H54 (cell line): ENCODE data around the gene SDK1.

Source experiments
- DNase-seq: peaks from one replicate; pipeline ENCODE4 v3.0.0; 2011; ENCODE audit warnings: low spot score, mixed read lengths; ENCODE audit not compliant: insufficient read length
- FAIRE-seq: peaks from 3 replicates; lab custom pipeline; 2011; peaks lifted over from hg19 to GRCh38; lab: Jason Lieb, UNC
- POLR2A ChIP-seq: IDR thresholded peaks from 2 replicates; pipeline ENCODE4 v1.6.1; 2011; ENCODE audit warnings: low read depth, mild to moderate bottlenecking, low read length

Gene SDK1

GRCh38 chr7:4168541-4168940 lies 867.5 kb downstream of the SDK1 start:
- FAIRE-seq (no peak), DNase-seq (no peak)
- TF ChIP-seq POLR2A, result no peak

GRCh38 chr7:4169455-4169854 lies 868.4 kb downstream of the SDK1 start:
- TF ChIP-seq POLR2A, result no peak
- no peak for FAIRE-seq
- peak; percentile 82 for DNase-seq

- DNase-seq (no peak), FAIRE-seq (no peak)
- TF ChIP-seq POLR2A, result no peak
These were observed 870.1 kb downstream of the SDK1 start for GRCh38 chr7:4170997-4171786.

- TF ChIP-seq POLR2A, result no peak
- FAIRE-seq (no peak), DNase-seq (no peak)
These were observed 871.8 kb downstream of the SDK1 start for GRCh38 chr7:4172883-4173282.

- DNase-seq, result no peak
- no peak for TF ChIP-seq POLR2A
- no peak for FAIRE-seq
These were observed 872.6 kb downstream of the SDK1 start for GRCh38 chr7:4173615-4174014.

- DNase-seq (no peak), FAIRE-seq (no peak)
- TF ChIP-seq POLR2A, result no peak
These were observed 873.0 kb downstream of the SDK1 start for GRCh38 chr7:4174016-4174415.

- no peak for TF ChIP-seq POLR2A
- DNase-seq (no peak), FAIRE-seq (no peak)
These were observed 873.4 kb downstream of the SDK1 start for GRCh38 chr7:4174451-4174850.

- DNase-seq (no peak), FAIRE-seq (no peak)
- no peak for TF ChIP-seq POLR2A
These were observed 873.8 kb downstream of the SDK1 start for GRCh38 chr7:4174884-4175283.

GRCh38 chr7:4175346-4175973 lies 874.4 kb downstream of the SDK1 start:
- DNase-seq (no peak), FAIRE-seq (no peak)
- no peak for TF ChIP-seq POLR2A

GRCh38 chr7:4177001-4177400 lies 875.9 kb downstream of the SDK1 start:
- no peak for FAIRE-seq
- no peak for TF ChIP-seq POLR2A
- DNase-seq, result no peak

- DNase-seq, result no peak
- FAIRE-seq, result no peak
- TF ChIP-seq POLR2A, result no peak
These were observed 877.4 kb downstream of the SDK1 start for GRCh38 chr7:4178416-4178815.

GRCh38 chr7:4178916-4179687 lies 878.0 kb downstream of the SDK1 start:
- FAIRE-seq (no peak), DNase-seq (no peak)
- TF ChIP-seq POLR2A, result no peak

GRCh38 chr7:4179688-4180380 lies 878.8 kb downstream of the SDK1 start:
- DNase-seq (no peak), FAIRE-seq (no peak)
- no peak for TF ChIP-seq POLR2A

- FAIRE-seq (no peak), DNase-seq (no peak)
- TF ChIP-seq POLR2A, result no peak
These were observed 880.4 kb downstream of the SDK1 start for GRCh38 chr7:4181446-4181845.
